GM23338 (cell line): ENCODE measurements around the gene MRS2.

Experiments used
- CREB1 ChIP-seq: fragments of 250-450 bp; sonication (Bioruptor Pico); IDR thresholded peaks from 2 replicates; pipeline ENCODE4 v1.5.0; 2020; ENCODE audit warnings: low read depth, mild to moderate bottlenecking, moderate library complexity
- EZH2 ChIP-seq: fragments of 200-600 bp; sonication (generic); IDR thresholded peaks from one replicate; pipeline ENCODE4 v1.8.0; 2017; ENCODE audit warnings: antibody characterized with exemption, mild to moderate bottlenecking, low read depth; ENCODE audit not compliant: unreplicated experiment
- EZH2phosphoT487 ChIP-seq: fragments of 200-600 bp; sonication (generic); IDR thresholded peaks from one replicate; pipeline ENCODE4 v1.8.1; 2018; ENCODE audit warnings: antibody characterized with exemption; ENCODE audit not compliant: unreplicated experiment
- POLR2AphosphoS5 ChIP-seq: IDR thresholded peaks from 2 replicates; pipeline ENCODE4 v1.6.1; 2016; ENCODE audit warnings: antibody characterized with exemption, low read depth
- ZNF331 ChIP-seq: fragments of 250-450 bp; sonication (Bioruptor Pico); IDR thresholded peaks from 2 replicates; pipeline ENCODE4 v1.5.0; 2020; ENCODE audit warnings: low read depth, mild to moderate bottlenecking, moderate library complexity
- TF ChIP-seq, protein P1 (sequence below), 2 experiments: fragments of 200-600 bp in 1 of 2; sonication (generic) in 1 of 2; conservative IDR thresholded peaks; 2 replicates each; pipeline versions ENCODE4 v1.5.1 to v1.6.1; 2016 to 2017; ENCODE audit warnings: antibody characterized with exemption in 2 of 2, low read depth in 2 of 2, mild to moderate bottlenecking in 2 of 2, moderate library complexity in 1 of 2
- TF ChIP-seq, protein P2 (sequence below): IDR thresholded peaks from 2 replicates; pipeline ENCODE4 v1.6.1; 2016; ENCODE audit warnings: antibody characterized with exemption

DNA sequence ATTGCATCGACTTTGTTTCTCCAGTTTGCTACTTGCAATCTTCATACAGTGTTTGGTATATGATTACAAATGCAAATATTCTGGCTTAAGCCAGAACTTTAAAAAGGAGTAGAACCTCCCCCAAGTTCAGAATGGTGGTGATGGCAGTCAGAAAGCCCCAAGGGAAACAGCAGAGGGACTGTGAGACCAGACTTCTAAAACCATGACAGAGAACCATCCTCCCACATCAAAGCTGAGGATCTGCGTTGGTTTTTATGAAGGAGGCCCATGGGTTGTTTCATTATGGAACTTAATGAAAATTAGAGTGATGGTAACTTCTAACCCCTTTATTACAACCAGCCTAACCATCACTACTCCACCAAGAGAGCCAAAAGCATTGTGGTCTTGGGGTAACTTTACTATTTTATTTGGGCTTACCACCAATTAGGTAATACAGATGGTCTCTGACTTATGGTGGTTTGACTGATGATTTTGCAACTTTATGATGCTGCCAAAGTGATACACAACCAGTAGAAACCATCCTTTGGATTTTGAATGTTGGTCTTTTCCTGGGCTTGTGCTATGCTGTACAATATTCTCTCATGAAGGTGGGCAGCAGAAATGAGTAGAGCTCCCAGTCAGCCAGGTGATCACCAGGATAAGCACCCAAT, 10.9 kb upstream of the MRS2 start:
- TF ChIP-seq, protein P1, sequence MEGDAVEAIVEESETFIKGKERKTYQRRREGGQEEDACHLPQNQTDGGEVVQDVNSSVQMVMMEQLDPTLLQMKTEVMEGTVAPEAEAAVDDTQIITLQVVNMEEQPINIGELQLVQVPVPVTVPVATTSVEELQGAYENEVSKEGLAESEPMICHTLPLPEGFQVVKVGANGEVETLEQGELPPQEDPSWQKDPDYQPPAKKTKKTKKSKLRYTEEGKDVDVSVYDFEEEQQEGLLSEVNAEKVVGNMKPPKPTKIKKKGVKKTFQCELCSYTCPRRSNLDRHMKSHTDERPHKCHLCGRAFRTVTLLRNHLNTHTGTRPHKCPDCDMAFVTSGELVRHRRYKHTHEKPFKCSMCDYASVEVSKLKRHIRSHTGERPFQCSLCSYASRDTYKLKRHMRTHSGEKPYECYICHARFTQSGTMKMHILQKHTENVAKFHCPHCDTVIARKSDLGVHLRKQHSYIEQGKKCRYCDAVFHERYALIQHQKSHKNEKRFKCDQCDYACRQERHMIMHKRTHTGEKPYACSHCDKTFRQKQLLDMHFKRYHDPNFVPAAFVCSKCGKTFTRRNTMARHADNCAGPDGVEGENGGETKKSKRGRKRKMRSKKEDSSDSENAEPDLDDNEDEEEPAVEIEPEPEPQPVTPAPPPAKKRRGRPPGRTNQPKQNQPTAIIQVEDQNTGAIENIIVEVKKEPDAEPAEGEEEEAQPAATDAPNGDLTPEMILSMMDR (conservative IDR thresholded peaks at IDR 0.05; ENCODE audit: low read depth in 2 of 2), result no peak
- TF ChIP-seq EZH2 (no peak), POLR2AphosphoS5 (no peak), EZH2phosphoT487 (no peak), CREB1 (CRISPR knock-in tag) (no peak), ZNF331 (CRISPR knock-in tag) (no peak)
- TF ChIP-seq, protein P2, sequence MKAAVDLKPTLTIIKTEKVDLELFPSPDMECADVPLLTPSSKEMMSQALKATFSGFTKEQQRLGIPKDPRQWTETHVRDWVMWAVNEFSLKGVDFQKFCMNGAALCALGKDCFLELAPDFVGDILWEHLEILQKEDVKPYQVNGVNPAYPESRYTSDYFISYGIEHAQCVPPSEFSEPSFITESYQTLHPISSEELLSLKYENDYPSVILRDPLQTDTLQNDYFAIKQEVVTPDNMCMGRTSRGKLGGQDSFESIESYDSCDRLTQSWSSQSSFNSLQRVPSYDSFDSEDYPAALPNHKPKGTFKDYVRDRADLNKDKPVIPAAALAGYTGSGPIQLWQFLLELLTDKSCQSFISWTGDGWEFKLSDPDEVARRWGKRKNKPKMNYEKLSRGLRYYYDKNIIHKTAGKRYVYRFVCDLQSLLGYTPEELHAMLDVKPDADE, result no peak
